Choroid plexus epithelial cell (primary cell): ENCODE data around the gene AFMID.

Experiments used
- DNase-seq: peaks from one replicate; pipeline ENCODE4 v3.0.0-alpha.2; 2010; ENCODE audit warnings: low read depth
- H3K4me3 ChIP-seq: 2 replicates; pipeline ENCODE4 v1.5.1; 2011; ENCODE audit warnings: low read depth, mild to moderate bottlenecking, control low read depth, low read length, moderate library complexity
- CTCF ChIP-seq: conservative IDR thresholded peaks from 2 replicates; pipeline ENCODE4 v1.5.1; 2011; ENCODE audit warnings: low read depth, mild to moderate bottlenecking, control low read depth, inconsistent platforms, low read length, moderate library complexity

AFMID gene

GRCh38 chr17:78147315-78147998 lies 39.7 kb upstream of the AFMID start:
- DNase-seq = no peak
- no peak overlapping the region for H3K4me3 ChIP-seq
- no peak for TF ChIP-seq CTCF

GRCh38 chr17:78148286-78149016 lies 38.7 kb upstream of the AFMID start:
- DNase-seq = no peak
- no peak for TF ChIP-seq CTCF
- no peak overlapping the region for H3K4me3 ChIP-seq

- DNase-seq = no peak
- TF ChIP-seq CTCF = no peak
- H3K4me3 ChIP-seq = no peak overlapping the region
Measured at GRCh38 chr17:78151514-78152008, 35.6 kb upstream of the AFMID start.

- no peak for TF ChIP-seq CTCF
- H3K4me3 ChIP-seq = no peak overlapping the region
- DNase-seq = no peak
Measured at GRCh38 chr17:78154903-78155811, 32.0 kb upstream of the AFMID start.

- TF ChIP-seq CTCF = no peak
- DNase-seq = no peak
- no peak overlapping the region for H3K4me3 ChIP-seq
Measured at GRCh38 chr17:78159575-78160158, 27.5 kb upstream of the AFMID start.

GRCh38 chr17:78163881-78164747 lies 23.0 kb upstream of the AFMID start:
- H3K4me3 ChIP-seq = no peak overlapping the region
- no peak for DNase-seq
- no peak for TF ChIP-seq CTCF
